Neuronal stem cell (in vitro differentiated cells): ENCODE results near the gene SSBP2.
"Not testable (repeated sequence)": the region's sequence is repeated elsewhere in the genome, so short reads cannot be mapped to it uniquely, and the experiment has no call there.

Source experiments
- DNase-seq: peaks from one replicate; pipeline ENCODE4 v3.0.0-alpha.2; 2013; ENCODE audit warnings: low spot score
- H2AFZ ChIP-seq: one replicate; pipeline ENCODE4 v1.6.1; 2013; ENCODE audit warnings: mild to moderate bottlenecking, low read length, inconsistent platforms
- H2AK5ac ChIP-seq: 2 replicates; pipeline ENCODE4 v1.6.1; 2013; ENCODE audit warnings: low read depth, mild to moderate bottlenecking, inconsistent platforms, low read length, moderate library complexity, mixed read lengths
- H2BK120ac ChIP-seq: 2 replicates; pipeline ENCODE4 v1.6.1; 2013; ENCODE audit warnings: low read depth, mild to moderate bottlenecking, inconsistent platforms, low read length, moderate library complexity, mixed read lengths
- H2BK12ac ChIP-seq: one replicate; pipeline ENCODE4 v1.6.1; 2013; ENCODE audit warnings: low read length, inconsistent platforms
- H2BK15ac ChIP-seq: 2 replicates; pipeline ENCODE4 v1.6.1; 2013; ENCODE audit warnings: mild to moderate bottlenecking, low read length, inconsistent platforms, mixed read lengths
- H2BK5ac ChIP-seq: one replicate; pipeline ENCODE4 v1.6.1; 2013; ENCODE audit warnings: inconsistent platforms, mild to moderate bottlenecking, low read length, moderate library complexity
- H3K14ac ChIP-seq: one replicate; pipeline ENCODE4 v1.6.1; 2013; ENCODE audit warnings: low read length, inconsistent platforms
- H3K18ac ChIP-seq: 2 replicates; pipeline ENCODE4 v1.6.1; 2013; ENCODE audit warnings: low read length, inconsistent platforms
- H3K23ac ChIP-seq: 2 replicates; pipeline ENCODE4 v1.6.1; 2013; ENCODE audit warnings: low read depth, mild to moderate bottlenecking, mixed read lengths, low read length, inconsistent platforms; ENCODE audit not compliant: poor library complexity
- H3K27ac ChIP-seq: replicated peaks from 3 replicates; pipeline ENCODE4 v1.5.1; 2013; ENCODE audit warnings: low read length, inconsistent platforms
- H3K27me3 ChIP-seq, 3 experiments: 2 replicates each; pipeline ENCODE4 v1.6.1; 2013; ENCODE audit warnings: low read length in 3 of 3, mild to moderate bottlenecking in 2 of 3, inconsistent platforms in 1 of 3, low read depth in 1 of 3, mixed read lengths in 1 of 3, moderate library complexity in 1 of 3; ENCODE audit not compliant: control insufficient read depth in 3 of 3, insufficient read depth in 3 of 3
- H3K36me3 ChIP-seq, 2 donors: replicated peaks in 1 of 2; 2 replicates each; pipeline ENCODE4 v1.6.1; 2013; ENCODE audit warnings: low read length in 2 of 2; ENCODE audit not compliant: control insufficient read depth in 2 of 2, insufficient read depth in 2 of 2
- H3K4ac ChIP-seq: 2 replicates; pipeline ENCODE4 v1.6.1; 2013; ENCODE audit warnings: inconsistent platforms, mild to moderate bottlenecking, low read length, moderate library complexity
- H3K4me1 ChIP-seq, 2 donors: 1 replicate in 1 of 2; 2 replicates in 1 of 2; pipeline ENCODE4 v1.6.1; 2013; ENCODE audit warnings: low read length in 2 of 2, low read depth in 1 of 2; ENCODE audit not compliant: control insufficient read depth in 2 of 2, insufficient read depth in 1 of 2
- H3K4me2 ChIP-seq: one replicate; pipeline ENCODE4 v1.6.1; 2013; ENCODE audit warnings: mild to moderate bottlenecking, low read length, inconsistent platforms; ENCODE audit not compliant: insufficient read depth, poor library complexity, severe bottlenecking
- H3K4me3 ChIP-seq, 2 donors: 2 replicates each; pipeline ENCODE4 v1.5.1; 2013; ENCODE audit warnings: low read length in 2 of 2, mild to moderate bottlenecking in 2 of 2, inconsistent platforms in 1 of 2, moderate library complexity in 1 of 2
- H3K79me1 ChIP-seq: one replicate; pipeline ENCODE4 v1.6.1; 2013; ENCODE audit warnings: low read depth, mild to moderate bottlenecking, inconsistent platforms, low read length, moderate library complexity
- H3K9ac ChIP-seq: one replicate; pipeline ENCODE4 v1.6.1; 2013; ENCODE audit warnings: mild to moderate bottlenecking, low read depth, low read length, inconsistent platforms; ENCODE audit not compliant: poor library complexity
- H3K9me3 ChIP-seq, 2 donors: replicated peaks in 1 of 2; 2 replicates each; pipeline versions ENCODE3 to v1.6.1; 2013; ENCODE audit warnings: low read length in 2 of 2, mild to moderate bottlenecking in 2 of 2, inconsistent platforms in 1 of 2, low read depth in 1 of 2, mixed read lengths in 1 of 2, moderate library complexity in 1 of 2; ENCODE audit not compliant: control insufficient read depth in 2 of 2, insufficient read depth in 1 of 2
- H4K8ac ChIP-seq: one replicate; pipeline ENCODE4 v1.6.1; 2013; ENCODE audit warnings: low read depth, mild to moderate bottlenecking, inconsistent platforms, low read length, moderate library complexity
- H4K91ac ChIP-seq: one replicate; pipeline ENCODE4 v1.6.1; 2013; ENCODE audit warnings: low read length, low read depth, mild to moderate bottlenecking, inconsistent platforms; ENCODE audit not compliant: poor library complexity
- WGBS, 2 donors: extraction: QIAGEN DNeasy Blood & Tissue Kit; methylation state at CpG; one replicate each; pipeline ENCODE4 v1.1.7; 2013; ENCODE audit warnings: missing lambda C conversion rate in 2 of 2, mixed read lengths in 1 of 2; ENCODE audit not compliant: insufficient read length in 2 of 2, insufficient replicate concordance in 1 of 2; ENCODE audit errors: extremely low coverage in 2 of 2; 5-methylcytosine and 5-hydroxymethylcytosine counted together

The SSBP2 gene

GRCh38 chr5:81665795-81666194 is 85.1 kb downstream of the SSBP2 start:
- Histone ChIP-seq H2BK15ac (no peak overlapping the region), H3K9ac (no peak overlapping the region), H3K9me3 (peaks cover 0 to 16% of the 10 kb centered on the region in 2 donors), H3K23ac (no peak overlapping the region), H2BK12ac (no peak overlapping the region), H3K27me3 (no peaks in the 10 kb centered on the region), H3K79me1 (peaks cover 6% of the 10 kb centered on the region), H2AK5ac (no peak overlapping the region), H2BK120ac (no peak overlapping the region), H3K4me3 (no peak overlapping the region), H3K4ac (no peak overlapping the region), H3K4me2 (no peak overlapping the region), H4K91ac (no peak overlapping the region), H3K18ac (no peak overlapping the region), H2BK5ac (no peak overlapping the region), H2AFZ (no peak overlapping the region), H3K14ac (no peak overlapping the region), H3K36me3 (no peaks in the 10 kb centered on the region), H4K8ac (no peak overlapping the region), H3K4me1 (no peaks in the 10 kb centered on the region), H3K27ac (no peak overlapping the region)
- no peak for DNase-seq
- no CpG with 5 or more reads among the region's 1 CpG for WGBS, 2 donors

- not testable (repeated sequence) for H3K14ac ChIP-seq, H3K4me3 ChIP-seq, H4K91ac ChIP-seq, DNase-seq, H3K79me1 ChIP-seq, H2BK15ac ChIP-seq, H3K18ac ChIP-seq, H2BK12ac ChIP-seq, H3K9ac ChIP-seq, H2BK120ac ChIP-seq, H3K4me2 ChIP-seq, H4K8ac ChIP-seq, H3K27ac ChIP-seq, H2AK5ac ChIP-seq, H3K23ac ChIP-seq, H3K27me3 ChIP-seq, H2AFZ ChIP-seq, H3K4ac ChIP-seq, H3K4me1 ChIP-seq, H2BK5ac ChIP-seq
- Histone ChIP-seq H3K9me3 (peaks cover 0 to 14% of the 10 kb centered on the region in 2 donors), H3K36me3 (peaks cover 0 to 11% of the 10 kb centered on the region in 2 donors)
- WGBS, 2 donors = no CpG with 5 or more reads among the region's 1 CpG
Observed at GRCh38 chr5:81660624-81661023, 90.3 kb downstream of the SSBP2 start.

- Histone ChIP-seq H3K18ac (no peak overlapping the region), H3K79me1 (peaks cover 1% of the 10 kb centered on the region), H3K4me2 (no peak overlapping the region), H3K4me3 (no peak overlapping the region), H2AK5ac (no peak overlapping the region), H2BK5ac (no peak overlapping the region), H3K9me3 (peaks cover 0 to 8% of the 10 kb centered on the region in 2 donors), H3K4ac (no peak overlapping the region), H3K14ac (no peak overlapping the region), H3K27me3 (no peaks in the 10 kb centered on the region), H3K9ac (no peak overlapping the region), H3K23ac (no peak overlapping the region), H4K8ac (no peak overlapping the region), H2AFZ (no peak overlapping the region), H3K4me1 (no peaks in the 10 kb centered on the region), H2BK15ac (no peak overlapping the region), H2BK120ac (no peak overlapping the region), H3K36me3 (peaks cover 0 to 32% of the 10 kb centered on the region in 2 donors), H2BK12ac (no peak overlapping the region), H4K91ac (no peak overlapping the region), H3K27ac (no peak overlapping the region)
- no peak for DNase-seq
- no CpG with 5 or more reads among the region's 1 CpG for WGBS, 2 donors
Observed at GRCh38 chr5:81657386-81657785, 93.5 kb downstream of the SSBP2 start.

GRCh38 chr5:81656783-81657182 is 94.1 kb downstream of the SSBP2 start:
- no peak overlapping the region for H2AFZ ChIP-seq
- no peak overlapping the region for H3K9ac ChIP-seq
- H3K79me1 ChIP-seq = peaks cover 1% of the 10 kb centered on the region
- H2BK12ac ChIP-seq = no peak overlapping the region
- peaks cover 0 to 8% of the 10 kb centered on the region in 2 donors for H3K9me3 ChIP-seq
- H3K14ac ChIP-seq = no peak overlapping the region
- H3K27me3 ChIP-seq = no peaks in the 10 kb centered on the region
- no peak overlapping the region for H3K4ac ChIP-seq
- no peak overlapping the region for H3K23ac ChIP-seq
- H3K4me2 ChIP-seq = no peak overlapping the region
- H4K91ac ChIP-seq = no peak overlapping the region
- H2BK15ac ChIP-seq = no peak overlapping the region
- no peak overlapping the region for H2BK120ac ChIP-seq
- no CpG with 5 or more reads among the region's 3 CpGs for WGBS, 2 donors
- peaks cover 0 to 36% of the 10 kb centered on the region in 2 donors for H3K36me3 ChIP-seq
- no peak overlapping the region for H3K27ac ChIP-seq
- no peak overlapping the region for H4K8ac ChIP-seq
- H2BK5ac ChIP-seq = no peak overlapping the region
- H3K4me1 ChIP-seq = no peaks in the 10 kb centered on the region
- no peak for DNase-seq
- H2AK5ac ChIP-seq = no peak overlapping the region
- no peak overlapping the region for H3K18ac ChIP-seq
- no peak overlapping the region for H3K4me3 ChIP-seq
